H1 (cell line): Measurements from ENCODE around the gene EPDR1. TPM values are rescaled to one million over a fixed set of nuclear protein-coding genes. Genes with fewer than 3 reads are reported as not detected.

Source experiments
- BRCA1 ChIP-seq: IDR thresholded peaks from 2 replicates; pipeline ENCODE4 v1.6.1; 2012; ENCODE audit warnings: low read depth, low read length, improper control_type of control experiment
- RFX5 ChIP-seq: IDR thresholded peaks from 2 replicates; pipeline ENCODE4 v1.6.1; 2011; ENCODE audit warnings: low read depth, low read length, improper control_type of control experiment, borderline replicate concordance
- SIX5 ChIP-seq: IDR thresholded peaks from 2 replicates; pipeline ENCODE4 v1.6.1; 2011; ENCODE audit warnings: mild to moderate bottlenecking, low read depth, low read length
- ZNF274 ChIP-seq: IDR thresholded peaks from 2 replicates; pipeline ENCODE4 v1.7.0; 2012; ENCODE audit warnings: low read length, borderline replicate concordance; ENCODE audit errors: extremely low read depth
- polyA plus RNA-seq, 7 experiments: library from polyadenylated mRNA; depleted of rRNA in 3 of 7; stranded (reverse) in 5 of 7; unstranded in 2 of 7; fragments of >200 nt in 5 of 7; fragments of 200-250 nt in 2 of 7; gene quantifications; 1 replicate in 5 of 7; 2 replicates in 1 of 7; 4 replicates in 1 of 7; pipeline versions ENCODE4 v1.2.1 to v1.2.3, GENCODE V29; 2011 to 2013; ENCODE audit warnings: missing spikeins in 2 of 7, mixed read lengths in 2 of 7
- total RNA-seq: library from RNA; stranded (reverse); fragmentation: NEBNext Ultra II Directional; extraction: Animal tissue kit (Norgen Biotek cat#: 25700); gene quantifications from 2 replicates; pipeline ENCODE4 v1.2.1, GENCODE V29; 2021

Gene EPDR1
- total and polyA plus RNA-seq, 2 of the 8 experiments (the other 6 are each of a cell fraction or from before 2014, with no cell fraction given): 6.4 to 8.2 TPM

DNA sequence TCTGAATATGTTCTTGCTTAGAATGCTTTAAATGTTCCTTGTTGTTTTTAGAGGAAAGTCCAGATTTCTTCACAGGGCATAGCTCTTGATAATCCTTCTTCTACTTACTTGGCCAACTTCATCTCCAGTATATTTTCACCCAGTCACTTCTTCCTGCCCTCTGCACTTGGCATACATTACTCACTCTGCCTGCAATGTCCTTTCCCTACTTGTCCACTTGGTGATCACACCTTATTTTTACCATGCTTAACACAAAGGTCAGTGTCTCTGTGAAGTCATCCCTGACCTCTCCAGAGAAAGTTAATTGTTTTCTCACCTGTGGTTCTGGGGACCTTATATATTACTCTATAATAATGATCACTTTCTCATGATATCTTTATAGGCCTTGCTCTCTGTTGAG lies 27.1 kb upstream of the EPDR1 start (continued):
- TF ChIP-seq RFX5: no peak
- no peak for TF ChIP-seq SIX5
- no peak for TF ChIP-seq BRCA1
- TF ChIP-seq ZNF274: no peak
